Fibroblast of the aortic adventitia (primary cell): Measurements from ENCODE around the gene CLEC2A. TPM values are rescaled to one million over a fixed set of nuclear protein-coding genes. Genes with fewer than 3 reads are reported as not detected.

Experiments
- DNase-seq: peaks from one replicate; pipeline ENCODE4 v3.0.0-alpha.2; 2010; ENCODE audit warnings: low read depth
- H3K4me3 ChIP-seq: 2 replicates; pipeline ENCODE4 v1.5.1; 2011; ENCODE audit warnings: low read depth, mild to moderate bottlenecking, control low read depth, low read length, moderate library complexity
- total RNA-seq: library from RNA; depleted of rRNA; stranded (reverse); fragments of >200 nt; gene quantifications from 2 replicates; pipeline ENCODE4 v1.2.3, GENCODE V29; 2012; ENCODE audit warnings: low replicate concordance
- TF ChIP-seq, protein P1 (sequence below): IDR thresholded peaks from 2 replicates; pipeline ENCODE4 v1.5.1; 2011; ENCODE audit warnings: mild to moderate bottlenecking, low read length, control low read depth, inconsistent platforms; ENCODE audit not compliant: insufficient read depth

Gene CLEC2A
- total RNA-seq, 1 donor, result not detected

DNA sequence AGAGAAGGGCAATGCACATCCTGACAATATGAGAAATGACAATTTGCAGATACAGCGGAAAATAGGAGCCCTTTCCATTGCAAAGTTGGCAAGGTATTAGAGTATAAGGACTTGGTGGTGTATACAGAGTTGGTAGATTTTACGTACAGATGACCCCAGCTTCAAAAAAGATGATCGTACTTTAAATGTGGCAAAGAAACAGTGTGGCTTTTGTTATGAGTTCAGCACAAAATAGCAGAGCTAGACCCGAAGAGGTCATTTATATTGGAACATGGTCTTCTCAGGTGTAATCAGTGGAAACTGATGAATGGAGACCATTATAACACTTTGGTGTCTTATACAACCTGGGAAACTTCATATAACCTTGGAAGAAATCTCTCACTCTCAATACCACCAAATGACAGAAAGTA, 65.3 kb downstream of the CLEC2A start:
- TF ChIP-seq, protein P1, sequence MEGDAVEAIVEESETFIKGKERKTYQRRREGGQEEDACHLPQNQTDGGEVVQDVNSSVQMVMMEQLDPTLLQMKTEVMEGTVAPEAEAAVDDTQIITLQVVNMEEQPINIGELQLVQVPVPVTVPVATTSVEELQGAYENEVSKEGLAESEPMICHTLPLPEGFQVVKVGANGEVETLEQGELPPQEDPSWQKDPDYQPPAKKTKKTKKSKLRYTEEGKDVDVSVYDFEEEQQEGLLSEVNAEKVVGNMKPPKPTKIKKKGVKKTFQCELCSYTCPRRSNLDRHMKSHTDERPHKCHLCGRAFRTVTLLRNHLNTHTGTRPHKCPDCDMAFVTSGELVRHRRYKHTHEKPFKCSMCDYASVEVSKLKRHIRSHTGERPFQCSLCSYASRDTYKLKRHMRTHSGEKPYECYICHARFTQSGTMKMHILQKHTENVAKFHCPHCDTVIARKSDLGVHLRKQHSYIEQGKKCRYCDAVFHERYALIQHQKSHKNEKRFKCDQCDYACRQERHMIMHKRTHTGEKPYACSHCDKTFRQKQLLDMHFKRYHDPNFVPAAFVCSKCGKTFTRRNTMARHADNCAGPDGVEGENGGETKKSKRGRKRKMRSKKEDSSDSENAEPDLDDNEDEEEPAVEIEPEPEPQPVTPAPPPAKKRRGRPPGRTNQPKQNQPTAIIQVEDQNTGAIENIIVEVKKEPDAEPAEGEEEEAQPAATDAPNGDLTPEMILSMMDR, result no peak
- H3K4me3 ChIP-seq, result no peak overlapping the region
- no peak for DNase-seq

DNA sequence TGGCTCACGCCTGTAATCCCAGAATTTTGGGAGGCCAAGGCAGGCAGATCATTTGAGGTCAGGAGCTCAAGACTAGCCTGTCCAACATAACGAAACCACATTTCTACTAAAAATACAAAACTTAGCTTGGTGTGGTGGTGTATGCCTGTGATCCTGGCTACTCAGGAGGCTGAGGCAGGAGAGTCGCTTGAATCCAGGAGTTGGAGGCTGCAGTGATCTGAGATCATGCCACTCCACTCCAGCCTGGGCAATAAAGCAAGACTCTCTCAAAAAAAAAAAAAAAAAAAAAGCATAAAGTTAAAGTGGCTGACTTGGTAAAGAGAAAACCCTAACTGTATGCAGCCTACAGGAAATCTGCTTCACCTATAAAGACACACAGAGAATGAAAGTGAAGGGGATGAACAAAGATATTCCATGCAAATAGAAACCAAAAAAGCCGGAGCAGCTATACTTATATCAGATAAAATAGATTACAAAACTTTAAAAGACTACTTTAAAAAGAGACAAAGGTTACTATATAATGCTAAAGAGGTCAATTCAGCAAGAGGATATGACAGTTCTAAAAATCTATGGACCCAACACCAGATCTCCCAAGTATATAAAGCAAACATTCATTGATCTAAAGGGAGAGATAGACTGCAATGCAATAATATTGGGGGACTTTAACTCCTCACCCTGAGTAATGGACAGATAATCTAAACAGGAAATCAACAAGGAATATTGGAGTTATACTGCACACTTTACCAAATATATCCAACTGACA, 67.1 kb downstream of the CLEC2A start:
- no peak for DNase-seq
- no peak overlapping the region for H3K4me3 ChIP-seq
- TF ChIP-seq, protein P1, result no peak

Other genes with a start within 250 kb of the CLEC2A start
- not detected in 2 replicates for gene CLECL1, start 199.3 kb downstream of the CLEC2A start, total RNA-seq
- gene CD69, start 171.5 kb downstream of the CLEC2A start, total RNA-seq, result not detected in 2 replicates
- not detected in 2 replicates for gene KLRF1, start 104.9 kb downstream of the CLEC2A start, total RNA-seq
- 16.5 and 58.1 TPM in 2 replicates for gene CLEC2B, start 63.0 kb downstream of the CLEC2A start, total RNA-seq
- not detected in 2 replicates for gene KLRF2, start 50.9 kb downstream of the CLEC2A start, total RNA-seq
- not detected in 2 replicates for gene CLEC12A, start 39.0 kb upstream of the CLEC2A start, total RNA-seq
- gene CLEC1B, start 66.8 kb upstream of the CLEC2A start, total RNA-seq, result not detected in 2 replicates
- gene CLEC12B, start 78.3 kb upstream of the CLEC2A start, total RNA-seq, result not detected in 2 replicates
- not detected in 2 replicates for gene CLEC9A, start 98.3 kb upstream of the CLEC2A start, total RNA-seq
- 0.16 TPM in 1 of 2 replicates, not detected in the other for gene CLEC1A, start 166.6 kb upstream of the CLEC2A start, total RNA-seq
- gene CLEC7A, start 197.8 kb upstream of the CLEC2A start, total RNA-seq, result not detected in 2 replicates
- not detected in 2 replicates for gene OLR1, start 239.8 kb upstream of the CLEC2A start, total RNA-seq
- under 0.01 and 0.08 TPM in 2 replicates for gene TMEM52B, start 246.7 kb upstream of the CLEC2A start, total RNA-seq